OCI-LY7 (cell line): ENCODE data around the gene IL6ST.

ENCODE experiments used
- EZH2phosphoT487 ChIP-seq: fragments of 200-600 bp; sonication (generic); IDR thresholded peaks from 2 replicates; pipeline ENCODE4 v1.6.1; 2018; ENCODE audit warnings: low read depth, borderline replicate concordance, mild to moderate bottlenecking, mixed run types, antibody characterized with exemption, low read length, moderate library complexity, mixed read lengths
- TF ChIP-seq, protein P1 (sequence below): fragments of 200-600 bp; sonication (generic); conservative IDR thresholded peaks from 2 replicates; pipeline ENCODE4 v1.5.1; 2014; ENCODE audit warnings: mild to moderate bottlenecking, antibody characterized with exemption, low read length, moderate library complexity, mixed read lengths

- TF ChIP-seq, protein P1, sequence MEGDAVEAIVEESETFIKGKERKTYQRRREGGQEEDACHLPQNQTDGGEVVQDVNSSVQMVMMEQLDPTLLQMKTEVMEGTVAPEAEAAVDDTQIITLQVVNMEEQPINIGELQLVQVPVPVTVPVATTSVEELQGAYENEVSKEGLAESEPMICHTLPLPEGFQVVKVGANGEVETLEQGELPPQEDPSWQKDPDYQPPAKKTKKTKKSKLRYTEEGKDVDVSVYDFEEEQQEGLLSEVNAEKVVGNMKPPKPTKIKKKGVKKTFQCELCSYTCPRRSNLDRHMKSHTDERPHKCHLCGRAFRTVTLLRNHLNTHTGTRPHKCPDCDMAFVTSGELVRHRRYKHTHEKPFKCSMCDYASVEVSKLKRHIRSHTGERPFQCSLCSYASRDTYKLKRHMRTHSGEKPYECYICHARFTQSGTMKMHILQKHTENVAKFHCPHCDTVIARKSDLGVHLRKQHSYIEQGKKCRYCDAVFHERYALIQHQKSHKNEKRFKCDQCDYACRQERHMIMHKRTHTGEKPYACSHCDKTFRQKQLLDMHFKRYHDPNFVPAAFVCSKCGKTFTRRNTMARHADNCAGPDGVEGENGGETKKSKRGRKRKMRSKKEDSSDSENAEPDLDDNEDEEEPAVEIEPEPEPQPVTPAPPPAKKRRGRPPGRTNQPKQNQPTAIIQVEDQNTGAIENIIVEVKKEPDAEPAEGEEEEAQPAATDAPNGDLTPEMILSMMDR: no peak
- no peak for TF ChIP-seq EZH2phosphoT487
Observed at GRCh38 chr5:55927861-55928655, 66.7 kb downstream of the IL6ST start.
